ENCODE data around the gene LRRC32.

DNA sequence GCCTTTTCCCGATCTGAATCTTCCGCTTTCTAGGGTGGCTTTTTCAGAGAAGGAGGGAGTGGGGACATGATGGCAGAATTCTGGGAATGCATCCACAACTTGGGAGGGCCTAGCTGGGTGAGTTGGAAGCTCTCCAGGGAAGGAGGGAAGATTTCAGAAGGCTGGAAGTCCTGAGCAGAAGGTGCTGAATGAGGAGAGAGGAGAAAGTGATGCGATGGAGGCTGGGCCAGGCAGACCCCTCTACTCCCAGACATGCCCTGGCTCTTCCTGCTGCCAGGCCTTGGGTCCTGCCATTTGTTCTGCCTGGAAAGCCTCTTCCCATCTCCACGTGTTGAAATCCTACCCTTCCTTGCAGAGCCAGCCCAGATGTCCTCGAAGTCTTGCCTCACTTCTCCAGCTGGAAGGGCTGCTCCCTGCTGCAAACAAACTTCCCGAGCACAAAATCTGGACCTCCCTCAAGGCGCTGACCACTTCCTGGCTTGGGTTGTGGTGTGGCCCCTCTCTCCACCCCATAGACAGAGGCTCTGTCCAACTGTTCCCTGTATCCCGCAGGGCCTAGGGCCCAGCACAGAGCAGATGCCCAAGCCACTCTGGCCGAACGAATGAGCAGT, 16.8 kb downstream of the LRRC32 start:
- TF ChIP-seq, protein P1, sequence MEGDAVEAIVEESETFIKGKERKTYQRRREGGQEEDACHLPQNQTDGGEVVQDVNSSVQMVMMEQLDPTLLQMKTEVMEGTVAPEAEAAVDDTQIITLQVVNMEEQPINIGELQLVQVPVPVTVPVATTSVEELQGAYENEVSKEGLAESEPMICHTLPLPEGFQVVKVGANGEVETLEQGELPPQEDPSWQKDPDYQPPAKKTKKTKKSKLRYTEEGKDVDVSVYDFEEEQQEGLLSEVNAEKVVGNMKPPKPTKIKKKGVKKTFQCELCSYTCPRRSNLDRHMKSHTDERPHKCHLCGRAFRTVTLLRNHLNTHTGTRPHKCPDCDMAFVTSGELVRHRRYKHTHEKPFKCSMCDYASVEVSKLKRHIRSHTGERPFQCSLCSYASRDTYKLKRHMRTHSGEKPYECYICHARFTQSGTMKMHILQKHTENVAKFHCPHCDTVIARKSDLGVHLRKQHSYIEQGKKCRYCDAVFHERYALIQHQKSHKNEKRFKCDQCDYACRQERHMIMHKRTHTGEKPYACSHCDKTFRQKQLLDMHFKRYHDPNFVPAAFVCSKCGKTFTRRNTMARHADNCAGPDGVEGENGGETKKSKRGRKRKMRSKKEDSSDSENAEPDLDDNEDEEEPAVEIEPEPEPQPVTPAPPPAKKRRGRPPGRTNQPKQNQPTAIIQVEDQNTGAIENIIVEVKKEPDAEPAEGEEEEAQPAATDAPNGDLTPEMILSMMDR (IDR thresholded peaks at IDR 0.05; ENCODE audit: insufficient read depth, low read depth, low read length): no peak
- TF ChIP-seq EZH2 (IDR thresholded peaks at IDR 0.05; ENCODE audit: insufficient read depth, low read length): no peak

All from astrocyte (in vitro differentiated cells and primary cell).